PFSK-1 (cell line): Measurements from ENCODE around the gene PLEKHB1.

Source experiments
- FOXP2 ChIP-seq: optimal IDR thresholded peaks from 2 replicates; pipeline ENCODE3; 2011; ENCODE audit warnings: borderline replicate concordance, control low read depth, inconsistent platforms; ENCODE audit not compliant: insufficient read depth; ENCODE audit errors: extremely low read length, extremely low read depth
- POLR2AphosphoS5 ChIP-seq: IDR thresholded peaks from 2 replicates; pipeline ENCODE4 v1.6.1; 2012; ENCODE audit warnings: low read depth, mild to moderate bottlenecking, control low read depth, low read length, moderate library complexity
- REST ChIP-seq, 2 experiments: IDR thresholded peaks; 2 replicates each; pipeline versions ENCODE4 v1.6.1 to v1.8.0; 2011 to 2012; ENCODE audit warnings: low read depth in 2 of 2, low read length in 2 of 2, control low read depth in 1 of 2, inconsistent platforms in 1 of 2, mild to moderate bottlenecking in 1 of 2, moderate library complexity in 1 of 2; ENCODE audit not compliant: insufficient read depth in 1 of 2
- SIN3A ChIP-seq: IDR thresholded peaks from 2 replicates; pipeline ENCODE4 v1.6.1; 2012; ENCODE audit warnings: mild to moderate bottlenecking, low read length, moderate library complexity, borderline replicate concordance; ENCODE audit not compliant: insufficient read depth
- TAF1 ChIP-seq: IDR thresholded peaks from 2 replicates; pipeline ENCODE4 v1.6.1; 2012; ENCODE audit warnings: low read length, control low read depth, borderline replicate concordance; ENCODE audit not compliant: insufficient read depth

GRCh38 chr11:73652046-73652730 is 5.8 kb downstream of the PLEKHB1 start:
- no peak for TF ChIP-seq POLR2AphosphoS5
- no peak for TF ChIP-seq REST (IDR thresholded peaks at IDR 0.05; ENCODE audit: insufficient read depth in 1 of 2, low read depth in 2 of 2, low read length in 2 of 2)
- TF ChIP-seq SIN3A = no peak
- TF ChIP-seq TAF1 = no peak
- TF ChIP-seq FOXP2 = no peak
